DMS 273 (cell line): ENCODE data around the gene SMIM44.

Source experiments
- DNase-seq: peaks from one replicate; lab custom pipeline; 2025; ENCODE audit not compliant: unreplicated experiment; lab: John Stamatoyannopoulos, UW

SMIM44 gene

GRCh38 chr19:3441986-3442329 is 41.3 kb downstream of the SMIM44 start:
- no peak for DNase-seq

- no peak for DNase-seq
Measured at GRCh38 chr19:3441089-3441985, 41.9 kb downstream of the SMIM44 start.

- DNase-seq = peak; percentile 73
Measured at GRCh38 chr19:3440082-3440481, 43.2 kb downstream of the SMIM44 start.

DNA sequence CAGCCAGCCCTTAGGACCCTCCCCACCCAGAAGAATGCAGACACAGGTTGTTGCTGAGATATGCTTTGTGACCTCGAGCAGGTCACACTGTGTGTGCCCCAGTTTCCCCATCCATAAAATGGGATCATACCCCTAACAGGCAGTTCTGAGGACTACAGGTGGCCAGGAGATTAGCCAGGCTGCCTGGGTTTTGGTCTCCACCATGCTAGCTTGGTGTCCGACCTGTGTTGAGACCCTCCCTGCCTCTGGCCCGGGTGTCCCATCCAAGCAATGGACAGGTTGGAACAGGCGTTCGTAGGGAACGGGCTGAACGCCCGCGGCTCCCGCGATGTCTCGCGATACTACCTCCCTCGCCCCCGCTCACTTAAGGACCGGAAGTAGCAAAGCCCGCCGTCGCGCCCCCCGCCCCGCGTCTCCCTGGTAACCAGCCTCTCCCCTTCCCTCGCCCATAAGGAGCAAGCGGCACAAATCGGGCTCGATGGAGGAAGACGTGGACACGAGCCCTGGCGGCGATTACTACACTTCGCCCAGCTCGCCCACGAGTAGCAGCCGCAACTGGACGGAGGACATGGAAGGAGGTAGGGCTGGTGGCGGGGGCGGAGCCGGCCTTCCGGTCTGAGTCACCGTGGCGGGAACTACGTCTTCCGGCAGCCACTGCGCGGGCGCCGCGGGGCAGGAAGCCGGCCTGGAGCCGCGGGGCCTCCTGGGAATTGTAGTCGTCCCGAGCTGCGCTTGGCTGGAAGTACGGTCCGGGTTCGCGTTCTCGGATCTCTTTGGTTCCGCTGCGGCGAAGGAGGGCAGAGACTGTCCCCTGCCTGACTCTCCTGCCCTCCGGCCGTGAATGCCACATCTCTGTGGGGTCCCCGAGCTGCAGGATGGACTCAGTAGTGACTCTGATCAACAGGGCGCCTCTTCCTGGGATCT is 48.3 kb downstream of the SMIM44 start:
- peak; percentile 89 for DNase-seq

DNA sequence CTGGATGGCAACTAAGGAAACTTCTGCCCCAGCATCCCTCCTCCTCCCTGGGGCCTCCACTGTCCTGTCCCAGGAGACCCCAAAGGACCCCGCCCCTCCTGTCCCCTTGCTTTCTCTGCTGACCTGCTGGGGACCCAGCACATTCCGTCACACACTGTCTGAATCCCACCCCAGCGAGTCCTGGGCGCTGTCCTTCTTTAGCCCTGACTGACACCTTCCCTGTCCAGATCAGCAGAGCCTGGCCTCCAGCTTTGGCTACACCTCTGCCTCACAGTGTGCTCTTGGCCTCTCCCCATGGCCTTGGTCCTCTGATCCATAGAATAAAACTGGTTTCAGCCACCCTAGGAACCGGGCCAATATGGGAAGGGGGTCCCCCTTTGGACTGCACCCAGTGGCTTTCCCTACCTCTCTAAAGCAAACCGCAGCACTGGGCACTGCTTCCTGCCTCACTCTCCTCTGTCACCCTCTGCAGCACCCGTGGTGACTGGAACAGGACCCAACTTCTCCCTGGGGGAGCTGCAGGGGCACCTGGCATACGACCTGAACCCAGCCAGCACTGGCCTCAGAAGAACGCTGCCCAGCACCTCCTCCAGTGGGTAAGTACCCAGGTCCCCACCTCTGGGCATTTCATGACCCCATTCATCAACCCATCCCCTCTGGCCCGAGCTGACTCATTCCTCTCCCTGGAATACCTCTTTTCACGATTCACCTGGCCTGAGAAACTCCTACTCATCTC is 49.3 kb downstream of the SMIM44 start:
- DNase-seq = no peak

GRCh38 chr19:3433313-3433712 is 49.9 kb downstream of the SMIM44 start:
- no peak for DNase-seq
